DND-41 (cell line): ENCODE data around the gene PAXIP1.

ENCODE experiments used
- CTCF ChIP-seq: IDR thresholded peaks from 2 replicates; pipeline ENCODE4 v1.5.1; 2012; ENCODE audit warnings: borderline replicate concordance, low read length, moderate library complexity, mild to moderate bottlenecking; ENCODE audit not compliant: poor library complexity, severe bottlenecking; ENCODE audit errors: extremely low read depth
- EZH2 ChIP-seq: IDR thresholded peaks from 3 replicates; pipeline ENCODE4 v1.6.1; 2012; ENCODE audit warnings: borderline replicate concordance, low read depth, mild to moderate bottlenecking, moderate library complexity, low read length, inconsistent platforms; ENCODE audit not compliant: severe bottlenecking

GRCh38 chr7:154906201-154906600, 96.7 kb downstream of the PAXIP1 start:
- no peak for TF ChIP-seq EZH2
- TF ChIP-seq CTCF: no peak
